GM21447 (cell line): ENCODE results near the gene BABAM1.
"Not testable (repeated sequence)": the region's sequence is repeated elsewhere in the genome, so short reads cannot be mapped to it uniquely, and the experiment has no call there.

Experiments used
- ATAC-seq: cut with Tn5 transposase; IDR thresholded peaks from one replicate; pipeline ENCODE4 v1.9.1; 2021; ENCODE audit not compliant: unreplicated experiment

The BABAM1 gene

DNA sequence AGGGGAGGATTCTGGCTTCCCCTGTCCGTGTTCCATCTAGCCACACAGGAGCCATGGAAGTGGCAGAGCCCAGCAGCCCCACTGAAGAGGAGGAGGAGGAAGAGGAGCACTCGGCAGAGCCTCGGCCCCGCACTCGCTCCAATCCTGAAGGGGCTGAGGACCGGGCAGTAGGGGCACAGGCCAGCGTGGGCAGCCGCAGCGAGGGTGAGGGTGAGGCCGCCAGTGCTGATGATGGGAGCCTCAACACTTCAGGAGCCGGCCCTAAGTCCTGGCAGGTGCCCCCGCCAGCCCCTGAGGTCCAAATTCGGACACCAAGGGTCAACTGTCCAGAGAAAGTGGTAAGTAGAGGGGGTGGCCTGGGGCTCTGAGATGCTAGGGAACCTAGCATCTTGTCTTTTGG lies 1.5 kb downstream of the BABAM1 start:
- no peak for ATAC-seq

- not testable (repeated sequence) for ATAC-seq
Measured at GRCh38 chr19:17274892-17275291, 7.6 kb downstream of the BABAM1 start.

DNA sequence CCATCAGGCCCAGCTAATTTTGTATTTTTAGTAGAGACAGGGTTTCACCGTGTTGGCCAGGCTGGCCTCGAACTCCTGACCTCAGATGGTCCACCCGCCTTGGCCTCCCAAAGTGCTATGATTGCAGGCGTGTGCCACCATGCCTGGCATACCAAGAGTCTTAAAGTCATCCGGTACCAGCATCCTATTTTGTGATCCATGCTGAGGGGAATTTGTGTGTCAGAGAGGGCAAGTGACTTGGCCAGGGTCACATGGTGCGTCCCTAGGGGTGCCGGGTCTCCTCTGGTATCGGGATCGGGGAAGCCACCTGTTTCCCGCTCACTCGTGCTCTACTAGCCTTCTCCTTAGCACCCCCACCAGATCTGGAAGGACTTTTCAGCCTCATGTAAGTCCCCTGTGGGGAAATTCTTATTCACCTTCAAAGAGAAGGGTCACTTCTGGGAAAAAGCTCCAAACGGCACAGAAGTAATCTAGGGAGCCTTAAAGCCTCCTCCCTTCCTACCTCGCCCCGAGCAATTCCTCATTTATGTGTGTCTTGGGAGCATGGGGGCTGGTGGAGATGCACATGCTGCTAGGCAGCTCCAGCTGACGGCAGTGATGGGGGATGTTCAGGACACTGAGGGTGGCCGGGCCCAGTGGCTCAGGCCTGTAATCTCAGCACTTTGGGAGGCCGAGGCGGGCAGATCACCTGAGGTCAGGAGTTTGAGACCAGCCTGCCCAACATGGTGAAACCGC lies 8.4 kb downstream of the BABAM1 start:
- no peak for ATAC-seq

DNA sequence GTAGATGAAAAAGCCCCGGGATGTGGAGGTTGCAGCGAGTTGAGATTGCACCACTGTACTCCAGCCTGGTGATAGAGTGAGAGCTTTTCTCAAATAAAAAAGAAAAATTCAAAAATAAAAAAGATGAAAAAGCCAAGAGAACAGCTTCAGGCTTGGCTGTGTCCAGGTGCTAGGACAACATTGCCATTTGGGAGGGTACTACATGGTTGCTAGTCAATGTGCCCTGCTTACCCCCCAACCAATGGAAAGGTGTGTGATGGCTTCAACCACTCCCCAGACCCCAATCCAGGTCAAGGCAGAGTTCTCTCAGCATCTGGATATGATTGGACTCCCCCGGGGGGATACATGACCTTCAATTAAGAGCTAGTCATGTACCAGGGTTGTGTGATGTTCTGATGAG lies 12.2 kb downstream of the BABAM1 start:
- ATAC-seq: no peak

DNA sequence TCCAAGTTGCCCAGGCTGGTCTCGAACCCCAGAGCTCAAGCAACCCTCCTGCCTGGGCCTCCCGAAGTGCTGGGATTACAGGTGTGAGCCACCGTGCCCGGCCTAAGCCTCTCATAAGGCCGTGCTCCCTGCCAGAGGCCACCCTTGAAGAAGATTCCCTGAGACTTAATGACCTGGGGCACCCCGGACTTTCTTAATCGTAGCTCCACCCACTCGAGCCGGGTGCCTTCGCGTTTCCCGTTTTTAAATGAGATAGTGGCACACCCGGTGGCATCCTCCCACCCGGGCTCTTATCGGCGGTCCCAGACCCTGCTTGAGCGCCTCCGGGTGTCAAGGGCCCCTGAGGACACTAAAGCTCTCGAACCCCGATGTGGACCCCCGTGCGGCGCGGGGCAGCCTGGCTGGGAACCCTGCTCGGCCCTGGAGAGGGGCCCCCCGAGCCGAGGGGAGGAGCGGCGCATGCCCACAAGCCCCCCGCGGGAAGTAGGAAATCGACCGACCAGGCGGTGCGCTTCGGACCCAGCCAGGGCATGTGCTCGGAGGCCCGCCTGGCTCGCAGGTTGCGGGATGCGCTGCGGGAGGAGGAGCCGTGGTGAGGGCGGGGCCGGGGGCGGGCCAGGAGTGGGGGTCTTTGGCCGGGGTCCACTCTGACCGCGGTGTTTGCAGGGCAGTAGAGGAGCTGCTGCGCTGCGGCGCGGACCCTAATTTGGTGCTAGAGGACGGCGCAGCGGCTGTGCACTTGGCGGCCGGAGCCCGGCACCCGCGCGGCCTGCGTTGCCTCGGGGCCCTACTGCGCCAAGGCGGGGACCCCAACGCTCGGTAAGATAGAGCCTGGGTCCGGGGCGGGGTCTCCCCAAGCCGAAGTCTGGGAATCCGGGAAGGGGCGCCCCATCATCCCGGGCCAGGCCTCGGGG lies 14.4 kb downstream of the BABAM1 start, which contains the start of gene ANKLE1:
Gene ANKLE1, plus strand, starts transcription at position 511 of the 914 bp plus-strand sequence. Its CDS starts 20 bp downstream, at position 531.
- peak; percentile 14 for ATAC-seq

- ATAC-seq: peak; percentile 50
Measured at GRCh38 chr19:17282488-17283125, 15.4 kb downstream of the BABAM1 start.

DNA sequence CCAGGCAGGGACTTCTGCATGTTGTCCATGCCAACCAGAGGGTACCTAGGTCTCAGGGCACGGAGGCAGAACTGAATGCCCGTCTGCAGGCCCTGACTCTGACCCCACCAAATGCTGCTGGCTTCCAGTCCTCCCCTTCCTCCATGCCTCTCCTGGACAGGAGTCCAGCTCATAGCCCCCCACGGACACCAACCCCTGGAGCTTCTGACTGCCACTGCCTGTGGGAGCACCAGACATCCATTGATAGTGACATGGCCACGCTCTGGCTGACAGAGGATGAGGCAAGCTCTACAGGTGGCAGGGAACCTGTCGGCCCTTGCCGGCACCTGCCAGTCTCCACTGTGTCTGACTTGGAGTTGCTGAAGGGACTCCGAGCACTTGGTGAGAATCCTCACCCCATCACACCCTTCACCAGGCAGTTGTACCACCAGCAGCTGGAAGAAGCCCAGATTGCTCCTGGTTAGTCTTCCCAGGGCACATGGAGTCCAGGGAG lies 16.3 kb downstream of the BABAM1 start:
- no peak for ATAC-seq

GRCh38 chr19:17285415-17286135 lies 18.3 kb downstream of the BABAM1 start:
- no peak for ATAC-seq

DNA sequence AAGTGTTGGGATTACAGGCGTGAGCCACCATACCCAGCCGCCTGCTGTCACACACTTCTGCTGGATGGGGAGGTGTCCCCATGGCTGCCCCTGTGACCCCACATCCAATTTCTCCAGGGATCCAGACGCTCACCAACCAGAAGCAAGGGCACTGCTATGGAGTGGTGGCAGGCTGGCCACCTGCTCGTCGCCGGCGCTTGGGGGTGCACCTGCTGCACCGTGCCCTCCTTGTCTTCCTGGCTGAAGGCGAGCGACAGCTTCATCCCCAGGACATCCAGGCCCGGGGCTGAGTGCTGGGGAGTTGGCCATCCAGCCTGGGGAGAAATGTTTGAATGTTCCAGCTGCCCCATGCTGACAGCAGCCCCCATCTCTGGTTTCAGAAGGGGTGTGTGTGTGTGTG lies 19.0 kb downstream of the BABAM1 start:
- no peak for ATAC-seq

GRCh38 chr19:17286752-17287151 lies 19.5 kb downstream of the BABAM1 start:
- ATAC-seq: no peak

DNA sequence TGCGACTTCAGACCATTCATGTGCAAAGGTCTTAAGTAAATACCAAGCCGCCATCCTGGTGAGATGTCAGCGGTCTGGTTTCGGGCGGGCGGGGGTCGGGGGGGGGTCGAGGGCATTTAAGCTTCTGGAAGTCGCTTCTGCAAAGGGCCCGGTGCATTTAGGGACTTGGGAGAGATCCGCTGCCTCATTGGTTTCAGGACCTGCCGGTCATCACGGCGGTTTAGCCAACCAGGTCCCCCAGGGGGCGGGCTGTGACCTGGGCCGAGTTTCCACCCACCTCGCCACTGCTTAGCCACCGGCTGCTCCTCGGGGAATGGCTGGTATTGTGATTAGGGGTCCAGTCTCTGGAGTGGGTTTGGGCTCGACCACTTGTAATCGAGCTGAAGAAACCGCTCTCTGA lies 22.2 kb downstream of the BABAM1 start:
- ATAC-seq: no peak

- peak; percentile 87 for ATAC-seq
Measured at GRCh38 chr19:17292301-17293074, 25.2 kb downstream of the BABAM1 start.

- ATAC-seq: no peak
Measured at GRCh38 chr19:17293605-17294004, 26.4 kb downstream of the BABAM1 start.

GRCh38 chr19:17294051-17294891 lies 27.0 kb downstream of the BABAM1 start:
- ATAC-seq: no peak

GRCh38 chr19:17295551-17295950 lies 28.3 kb downstream of the BABAM1 start:
- ATAC-seq: not testable (repeated sequence)

GRCh38 chr19:17296273-17296672 lies 29.0 kb downstream of the BABAM1 start:
- no peak for ATAC-seq

DNA sequence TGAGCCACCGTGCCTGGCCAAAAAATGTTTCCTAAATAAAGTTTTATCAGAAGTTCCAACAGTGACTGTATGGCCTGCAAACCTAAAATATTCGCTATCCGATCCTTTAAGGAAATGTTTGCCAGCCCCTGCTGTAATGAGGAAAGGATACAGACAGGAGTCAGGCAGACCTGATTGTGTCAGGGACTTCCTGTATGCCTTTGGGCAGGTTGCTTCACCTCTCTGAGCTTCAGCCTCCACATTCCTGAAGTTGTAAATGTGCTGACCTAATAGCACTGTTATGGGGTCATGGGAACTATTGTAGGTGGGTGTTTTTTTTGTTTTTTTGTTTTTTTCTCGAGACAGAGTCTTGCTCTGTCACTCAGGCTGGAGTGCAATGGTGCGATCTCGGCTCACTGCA lies 29.7 kb downstream of the BABAM1 start:
- no peak for ATAC-seq

GRCh38 chr19:17300992-17301619 lies 33.9 kb downstream of the BABAM1 start:
- ATAC-seq: no peak
